ENCODE data around the gene IL37. TPM values are rescaled to one million over a fixed set of nuclear protein-coding genes. Genes with fewer than 3 reads are reported as not detected.

IL37 gene
- not detected for polyA plus RNA-seq (2012; ENCODE audit: insufficient read depth, insufficient read length)

DNA sequence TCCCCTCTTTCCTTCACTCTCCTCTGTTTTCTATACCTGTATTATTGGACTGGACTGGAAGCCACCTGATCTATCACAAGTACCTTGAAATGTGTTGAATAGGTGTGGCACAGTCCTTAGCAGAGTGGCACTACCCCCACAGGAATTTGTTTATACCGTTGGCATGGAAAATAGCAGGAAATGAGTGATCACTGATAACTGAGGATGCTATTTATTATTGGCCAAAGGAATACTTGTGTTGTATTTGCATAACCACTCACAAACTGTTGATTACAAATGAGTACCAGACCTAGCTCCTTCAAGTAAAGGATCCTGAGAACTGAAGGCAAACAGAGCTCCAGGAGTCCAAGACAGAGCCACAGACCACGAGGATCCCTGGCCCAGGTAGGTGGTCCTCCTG is at the start of gene IL37:
TSS of gene IL37 (plus strand) at position 301 of the 400 bp plus-strand sequence. CDS start 1,848 bp downstream, outside the sequence.
- DNase-seq (ENCODE audit: low read depth, low spot score), result no peak
- H3K4me3 ChIP-seq (ENCODE audit: low read length), result no peak within 1 kb of the TSS

- no peak overlapping the region for H3K4me3 ChIP-seq (ENCODE audit: low read length)
- no peak for DNase-seq (ENCODE audit: low read depth, low spot score)
Measured at GRCh38 chr2:112864072-112864471, 46.9 kb upstream of the IL37 start.

- H3K4me3 ChIP-seq (ENCODE audit: low read length), result no peak overlapping the region
- DNase-seq (ENCODE audit: low read depth, low spot score), result no peak
Measured at GRCh38 chr2:112866128-112866835, 44.7 kb upstream of the IL37 start.

DNA sequence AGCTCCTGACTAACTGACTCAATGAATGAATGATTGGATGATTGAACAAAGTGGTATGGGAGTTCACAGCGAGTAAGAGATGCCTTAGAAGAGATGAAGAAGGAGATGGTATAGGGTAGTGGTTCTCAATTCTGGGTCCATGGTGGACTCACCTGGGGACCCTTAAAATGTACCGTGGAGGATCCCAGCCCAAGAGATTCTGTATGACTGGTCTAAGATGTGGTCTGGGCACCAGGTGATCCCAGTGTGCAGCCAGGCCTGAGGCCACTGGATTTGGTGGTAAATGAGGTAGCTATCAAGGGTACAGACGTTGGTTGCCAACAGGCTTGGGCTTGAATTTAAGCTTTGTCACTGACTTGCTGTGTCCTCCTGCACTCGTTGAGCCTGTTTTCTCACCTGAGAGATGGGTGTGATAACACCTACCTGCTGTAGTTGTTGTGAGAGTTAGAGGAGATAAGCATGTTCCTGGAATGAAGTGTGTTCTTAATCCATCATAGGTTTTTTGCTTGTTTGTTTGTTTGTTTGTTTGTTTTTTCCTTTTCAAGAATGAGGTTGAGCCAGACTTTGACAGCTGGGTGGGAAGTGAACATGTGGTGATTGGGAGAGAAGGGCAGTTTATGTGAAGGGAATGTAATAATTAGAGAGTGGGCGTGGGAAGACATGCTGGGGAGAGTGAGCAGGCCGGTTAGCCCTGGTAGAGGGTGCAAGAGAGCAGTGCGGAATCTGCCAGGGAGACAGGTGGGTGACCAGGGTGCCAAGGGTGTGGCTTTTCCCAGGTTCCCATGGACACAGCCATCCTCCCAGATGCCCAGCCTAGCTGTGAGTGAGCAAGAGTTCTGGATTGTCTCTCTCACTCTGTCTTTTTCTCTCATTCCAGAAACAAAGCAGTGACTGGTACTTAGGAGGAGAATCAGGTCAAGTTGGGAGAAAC is 43.0 kb upstream of the IL37 start:
- no peak overlapping the region for H3K4me3 ChIP-seq (ENCODE audit: low read length)
- no peak for DNase-seq (ENCODE audit: low read depth, low spot score)

GRCh38 chr2:112869258-112869842 is 41.6 kb upstream of the IL37 start:
- DNase-seq (ENCODE audit: low read depth, low spot score), result no peak

GRCh38 chr2:112870841-112871835 is 39.8 kb upstream of the IL37 start:
- no peak for DNase-seq (ENCODE audit: low read depth, low spot score)

More at GRCh38 chr2:112869258-112869842, 41.6 kb upstream of the IL37 start:
- H3K4me3 ChIP-seq (ENCODE audit: low read length), result no peak overlapping the region

GRCh38 chr2:112876257-112876970 is 34.6 kb upstream of the IL37 start:
- DNase-seq (ENCODE audit: low read depth, low spot score), result no peak
- no peak overlapping the region for H3K4me3 ChIP-seq (ENCODE audit: low read length)

More at GRCh38 chr2:112870841-112871835, 39.8 kb upstream of the IL37 start:
- H3K4me3 ChIP-seq (ENCODE audit: low read length), result no peak overlapping the region

DNA sequence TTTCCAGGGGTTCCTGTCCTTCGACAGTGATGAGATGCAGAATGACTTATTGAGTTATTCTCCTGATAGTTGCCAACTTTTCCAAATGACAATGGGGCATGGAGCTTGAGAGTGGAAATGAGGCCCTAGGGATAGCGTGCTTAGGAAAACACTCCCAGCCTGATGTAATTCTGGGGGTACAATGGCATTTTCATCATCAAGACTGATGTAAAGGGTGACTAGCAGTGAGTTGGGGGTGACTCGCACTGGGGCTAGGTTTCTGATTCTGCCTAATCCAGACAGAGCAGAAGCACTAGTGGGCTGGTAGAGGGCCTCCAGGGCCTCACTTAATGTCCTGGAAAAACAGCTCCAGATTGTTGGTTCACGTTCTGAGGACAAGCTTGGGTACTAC is 34.0 kb upstream of the IL37 start:
- DNase-seq (ENCODE audit: low read depth, low spot score), result no peak
- no peak overlapping the region for H3K4me3 ChIP-seq (ENCODE audit: low read length)

- DNase-seq (ENCODE audit: low read depth, low spot score), result no peak
- no peak overlapping the region for H3K4me3 ChIP-seq (ENCODE audit: low read length)
Measured at GRCh38 chr2:112877423-112877822, 33.5 kb upstream of the IL37 start.

DNA sequence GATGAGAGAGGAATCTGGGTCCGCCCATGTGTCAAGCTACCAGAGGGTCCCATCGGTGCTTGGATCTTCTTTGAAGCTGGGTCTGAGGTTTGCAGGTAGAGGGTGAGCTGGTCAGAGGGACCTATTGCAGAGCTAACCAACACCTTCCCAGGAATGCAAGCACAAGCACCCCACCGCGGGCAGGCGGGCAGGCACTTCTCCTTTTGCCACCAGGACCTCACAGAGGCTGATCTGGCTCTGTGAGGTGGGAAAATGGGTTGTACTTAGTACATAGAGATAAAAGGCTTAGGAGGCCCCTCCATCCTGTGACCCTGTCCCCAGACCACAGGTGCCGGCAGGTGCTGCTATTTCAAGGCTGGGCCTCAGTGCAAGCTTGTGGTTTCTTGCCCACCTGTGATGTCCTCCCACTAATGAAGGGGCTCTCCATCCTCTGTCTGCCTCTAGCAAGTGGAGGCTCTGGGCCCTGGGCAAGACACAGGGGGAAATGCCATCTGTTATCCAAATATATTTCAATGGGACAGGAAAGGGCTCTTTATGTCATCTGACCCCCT is 31.4 kb upstream of the IL37 start:
- no peak overlapping the region for H3K4me3 ChIP-seq (ENCODE audit: low read length)
- DNase-seq (ENCODE audit: low read depth, low spot score), result no peak

DNA sequence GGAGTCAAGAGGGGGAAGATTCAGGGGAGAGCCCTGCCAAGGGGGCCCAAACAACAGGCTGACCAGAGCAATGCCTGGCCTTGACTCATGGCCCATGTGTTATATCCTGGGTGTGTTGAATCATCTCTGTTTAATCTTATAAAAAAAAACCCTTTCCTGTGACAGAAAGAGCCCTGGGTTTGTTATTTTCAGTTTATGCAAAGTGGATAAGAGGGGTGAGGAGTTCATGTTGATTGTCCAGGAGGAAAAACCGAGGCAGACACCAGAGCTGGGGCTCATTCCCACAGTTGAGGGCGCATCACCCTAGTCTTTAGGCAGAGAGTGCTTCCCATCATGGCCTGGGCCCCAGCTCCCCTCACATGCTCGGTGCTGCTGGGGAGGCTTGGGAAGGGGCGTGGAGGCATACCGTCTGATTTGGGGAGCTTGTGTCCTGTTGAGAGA is 30.9 kb upstream of the IL37 start:
- H3K4me3 ChIP-seq (ENCODE audit: low read length), result no peak overlapping the region
- DNase-seq (ENCODE audit: low read depth, low spot score), result no peak

- no peak overlapping the region for H3K4me3 ChIP-seq (ENCODE audit: low read length)
- DNase-seq (ENCODE audit: low read depth, low spot score), result no peak
Measured at GRCh38 chr2:112880696-112881095, 30.3 kb upstream of the IL37 start.

DNA sequence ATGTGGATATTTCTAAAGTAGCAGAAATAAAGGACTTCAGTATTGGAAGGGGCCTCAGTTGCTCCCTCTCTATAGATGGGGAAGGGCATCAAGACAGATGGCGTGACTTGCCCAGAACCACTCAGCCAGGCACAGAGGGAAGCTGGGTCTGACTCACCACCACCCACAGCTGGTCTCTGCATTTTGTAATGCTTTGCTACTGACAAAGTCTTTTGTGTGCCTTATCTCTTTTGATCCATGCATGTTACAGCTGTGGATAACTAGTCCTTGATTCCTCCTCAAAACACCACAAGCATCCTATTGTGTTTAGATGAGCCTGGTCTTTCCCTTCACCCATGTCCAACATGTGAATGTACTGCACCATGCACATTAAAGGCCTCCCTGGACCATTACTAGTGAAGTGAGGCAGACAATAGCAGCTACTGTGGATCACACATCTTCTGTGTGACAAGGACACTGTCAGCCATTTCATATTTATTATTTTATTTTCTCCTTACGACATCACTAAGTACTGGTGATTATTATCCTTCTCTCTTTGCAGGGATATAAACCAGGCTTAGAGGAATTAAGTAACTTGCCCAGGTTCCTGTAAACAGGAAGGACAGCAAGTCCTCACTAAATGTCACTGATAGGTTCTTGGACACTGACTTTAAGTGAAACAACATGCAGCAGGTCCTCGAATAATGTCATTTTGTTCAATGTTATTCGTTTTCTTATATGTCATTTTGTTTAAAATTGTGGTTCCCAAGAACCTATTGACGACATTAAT is 29.6 kb upstream of the IL37 start:
- no peak for DNase-seq (ENCODE audit: low read depth, low spot score)
- no peak overlapping the region for H3K4me3 ChIP-seq (ENCODE audit: low read length)

GRCh38 chr2:112883669-112884068 is 27.3 kb upstream of the IL37 start:
- no peak for DNase-seq (ENCODE audit: low read depth, low spot score)
- no peak overlapping the region for H3K4me3 ChIP-seq (ENCODE audit: low read length)

DNA sequence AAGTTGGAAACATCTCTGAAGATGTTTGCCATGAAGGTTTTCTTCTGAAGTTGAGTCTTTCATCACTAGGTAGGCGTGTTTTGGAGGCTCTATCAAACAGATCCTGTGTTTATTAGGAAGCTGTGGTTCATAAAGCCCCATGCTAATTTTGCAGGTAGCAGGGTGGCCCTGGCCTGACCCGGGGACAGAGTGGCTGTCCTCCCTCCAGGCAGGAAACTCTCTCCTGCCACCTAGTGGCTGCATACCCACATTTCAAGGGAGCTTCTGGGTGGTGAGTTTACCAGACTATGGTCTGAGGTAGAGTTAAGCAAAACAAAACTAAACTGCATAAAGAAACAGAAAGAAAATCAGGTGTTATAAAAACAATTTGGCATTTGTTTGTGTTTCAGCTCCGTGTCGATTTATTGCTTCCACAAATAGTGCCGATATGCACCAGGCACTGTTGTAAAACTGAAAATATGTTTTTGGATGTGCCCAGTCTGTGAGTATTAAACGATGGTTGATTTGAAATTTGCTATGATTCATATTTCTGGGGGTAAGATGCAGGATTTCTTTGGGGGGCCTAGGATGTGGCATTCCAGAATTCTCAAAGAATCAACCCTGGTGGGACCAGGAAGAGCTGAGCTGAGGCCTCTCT is 26.0 kb upstream of the IL37 start:
- no peak overlapping the region for H3K4me3 ChIP-seq (ENCODE audit: low read length)
- peak; percentile 22 for DNase-seq (ENCODE audit: low read depth, low spot score)

GRCh38 chr2:112885506-112885902 is 25.5 kb upstream of the IL37 start:
- H3K4me3 ChIP-seq (ENCODE audit: low read length), result no peak overlapping the region
- no peak for DNase-seq (ENCODE audit: low read depth, low spot score)

DNA sequence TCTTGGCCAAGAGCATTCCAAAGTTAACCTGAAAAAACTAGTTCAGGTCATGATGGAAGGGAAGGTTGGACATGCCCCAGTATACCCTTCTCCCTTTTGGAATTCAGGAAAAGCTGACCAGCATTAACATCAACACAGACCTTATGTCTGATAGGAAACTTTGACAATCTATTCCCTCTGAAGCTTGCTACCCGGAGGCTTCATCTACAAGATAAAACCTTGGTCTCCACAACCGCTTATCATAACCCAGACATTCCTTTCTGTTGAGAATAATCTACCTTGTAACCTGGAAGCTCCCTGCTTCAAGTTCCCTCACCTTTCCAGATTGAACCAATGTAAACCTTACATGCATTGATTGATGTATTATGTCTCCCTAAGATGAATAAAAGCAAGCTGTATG is 24.7 kb upstream of the IL37 start:
- no peak for DNase-seq (ENCODE audit: low read depth, low spot score)

More for the DNA sequence above, 24.7 kb upstream of the IL37 start:
- no peak overlapping the region for H3K4me3 ChIP-seq (ENCODE audit: low read length)

Data from Jurkat, Clone E6-1 (cell line).